ENCODE results near the gene PAX2. TPM values are rescaled to one million over a fixed set of nuclear protein-coding genes. Genes with fewer than 3 reads are reported as not detected.

PAX2 gene
- total RNA-seq, 1 donor, result not detected

DNA sequence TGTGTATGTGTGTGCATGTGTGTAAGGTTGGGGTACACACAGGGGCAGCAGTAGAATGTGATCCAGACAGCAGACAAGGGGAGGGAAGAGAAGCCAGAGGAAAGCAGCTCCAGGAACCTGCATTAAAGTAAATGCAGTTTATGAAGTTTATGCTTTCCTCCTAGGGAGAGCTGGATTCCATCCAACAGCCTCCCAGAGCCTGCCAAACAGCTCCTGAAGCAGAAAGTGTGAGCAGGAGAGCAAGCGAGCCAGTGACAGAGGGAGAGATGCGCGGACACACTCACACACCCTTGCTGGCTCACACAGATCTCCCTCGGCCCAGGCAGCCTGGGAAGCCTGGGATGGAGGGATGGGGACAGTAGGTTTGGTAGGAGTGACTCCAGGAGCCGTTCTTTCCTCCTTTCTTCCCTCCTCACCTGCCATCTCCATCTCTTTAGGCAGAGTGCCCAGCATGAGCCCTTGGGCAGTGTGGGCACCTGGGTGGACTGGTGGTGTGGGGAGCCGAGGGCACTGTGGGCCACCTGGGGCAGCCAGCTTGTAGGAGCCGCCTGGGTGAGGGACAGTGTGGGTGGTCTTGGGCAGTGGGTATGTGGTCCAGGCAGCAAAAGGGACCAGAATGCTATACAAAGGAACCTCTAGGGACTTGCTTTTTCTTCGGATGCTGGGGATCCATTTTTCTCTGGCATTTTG is 46.1 kb downstream of the PAX2 start:
- peak; percentile 2 for DNase-seq (ENCODE audit: low read depth)
- no peak for TF ChIP-seq CTCF (IDR thresholded peaks at IDR 0.05; ENCODE audit: insufficient read depth, low read length)
- H3K4me3 ChIP-seq (ENCODE audit: low read depth, low read length), result no peak overlapping the region

DNA sequence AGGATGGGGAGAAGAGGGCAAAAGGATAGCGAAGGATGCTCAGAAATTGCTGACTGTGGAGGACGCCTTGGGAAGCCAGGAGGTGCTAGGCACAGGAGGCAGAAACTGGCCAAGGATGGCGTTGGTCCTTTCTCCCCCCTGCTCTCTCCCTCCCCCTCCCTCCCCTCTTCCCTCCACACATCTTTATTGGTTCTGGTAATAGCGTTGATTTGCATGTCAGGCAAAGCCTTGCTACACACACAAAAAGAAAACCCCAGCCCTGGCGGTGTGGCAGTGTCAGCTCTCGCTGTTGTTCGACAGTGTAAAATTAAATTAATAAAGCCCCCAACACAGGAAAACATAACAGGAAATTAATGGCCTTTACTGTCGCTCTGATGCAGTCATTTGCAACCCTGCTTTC is 47.2 kb downstream of the PAX2 start:
- no peak for TF ChIP-seq CTCF (IDR thresholded peaks at IDR 0.05; ENCODE audit: insufficient read depth, low read length)
- H3K4me3 ChIP-seq (ENCODE audit: low read depth, low read length), result no peak overlapping the region
- DNase-seq (ENCODE audit: low read depth), result no peak

DNA sequence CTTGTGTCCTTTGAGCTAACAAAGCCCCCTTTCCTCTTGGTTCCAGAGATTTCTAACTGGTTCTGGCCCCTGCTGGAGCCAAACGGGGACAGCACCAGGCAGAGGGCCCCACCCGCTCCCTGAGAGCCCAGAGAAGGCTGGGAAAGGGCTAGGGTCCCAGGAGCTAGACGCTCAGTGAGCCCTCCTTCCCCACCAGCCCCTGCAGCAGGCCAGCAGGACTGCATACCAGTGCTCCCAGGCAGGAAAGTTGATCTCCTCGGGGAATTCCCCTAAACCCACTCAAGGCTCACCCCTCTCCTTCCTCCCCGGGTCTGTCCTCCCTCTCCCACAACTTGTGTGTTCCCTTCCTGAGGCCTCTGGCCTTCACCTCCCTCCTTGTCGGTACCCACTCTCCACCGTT is 47.7 kb downstream of the PAX2 start:
- no peak for TF ChIP-seq CTCF (IDR thresholded peaks at IDR 0.05; ENCODE audit: insufficient read depth, low read length)
- H3K4me3 ChIP-seq (ENCODE audit: low read depth, low read length), result no peak overlapping the region
- DNase-seq (ENCODE audit: low read depth), result no peak

GRCh38 chr10:100799881-100800280 is 54.5 kb downstream of the PAX2 start:
- no peak overlapping the region for H3K4me3 ChIP-seq (ENCODE audit: low read depth, low read length)
- no peak for DNase-seq (ENCODE audit: low read depth)
- no peak for TF ChIP-seq CTCF (IDR thresholded peaks at IDR 0.05; ENCODE audit: insufficient read depth, low read length)

DNA sequence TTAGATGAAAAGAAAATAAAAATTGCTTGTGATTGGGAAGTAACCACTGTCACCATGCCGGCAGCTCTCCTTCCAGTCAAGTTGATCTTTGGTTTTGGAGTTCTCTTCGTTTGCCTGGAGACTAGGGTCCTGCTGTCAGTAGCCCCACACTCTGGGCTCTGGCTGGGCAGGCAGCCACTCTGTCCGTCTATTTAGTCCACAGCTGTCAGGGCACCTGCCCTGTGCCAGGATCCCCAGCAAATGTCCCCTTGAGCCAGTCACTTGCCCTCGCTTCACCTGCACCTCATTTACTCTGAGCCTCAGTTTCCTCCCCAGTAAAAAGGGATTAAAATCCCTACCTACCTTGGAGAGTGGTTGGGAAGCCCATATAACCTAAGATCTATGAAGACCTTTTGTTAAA is 55.5 kb downstream of the PAX2 start:
- H3K4me3 ChIP-seq (ENCODE audit: low read depth, low read length), result no peak overlapping the region
- TF ChIP-seq CTCF (IDR thresholded peaks at IDR 0.05; ENCODE audit: insufficient read depth, low read length), result no peak
- DNase-seq (ENCODE audit: low read depth), result no peak

DNA sequence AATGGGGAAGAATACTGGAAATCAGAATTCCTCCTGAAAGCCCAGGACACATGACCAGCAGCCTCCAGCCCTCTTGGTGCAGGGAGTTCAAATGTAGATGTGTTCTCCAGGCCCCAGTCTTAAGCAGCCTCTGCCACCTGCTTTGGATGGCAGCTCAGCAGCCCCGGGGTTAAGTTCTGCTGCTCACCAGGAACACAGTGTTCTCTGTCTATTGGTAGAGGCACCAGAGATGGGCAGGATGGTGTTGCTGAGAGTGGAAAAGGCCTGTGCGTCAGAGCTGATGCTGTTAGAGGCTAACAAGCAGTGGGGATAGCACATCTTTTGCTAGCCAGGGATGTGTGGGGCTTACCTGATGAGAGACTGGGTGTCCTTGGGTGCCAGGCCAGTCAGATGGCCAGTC is 56.8 kb downstream of the PAX2 start:
- TF ChIP-seq CTCF (IDR thresholded peaks at IDR 0.05; ENCODE audit: insufficient read depth, low read length), result no peak
- DNase-seq (ENCODE audit: low read depth), result no peak
- no peak overlapping the region for H3K4me3 ChIP-seq (ENCODE audit: low read depth, low read length)

GRCh38 chr10:100802607-100803006 is 57.2 kb downstream of the PAX2 start:
- DNase-seq (ENCODE audit: low read depth), result no peak
- TF ChIP-seq CTCF (IDR thresholded peaks at IDR 0.05; ENCODE audit: insufficient read depth, low read length), result no peak
- no peak overlapping the region for H3K4me3 ChIP-seq (ENCODE audit: low read depth, low read length)

Data from fibroblast of the aortic adventitia (primary cell).